Left lung (tissue), 10 donors: ENCODE measurements around the gene SRA1. TPM values are rescaled to one million over a fixed set of nuclear protein-coding genes. Genes with fewer than 3 reads are reported as not detected.

Experiments used
- ATAC-seq: fragments of 200-7000 bp; cut with Tn5 transposase; one replicate; pipeline ENCODE4 v1.9.1; 2020; ENCODE audit warnings: moderate library complexity
- DNase-seq, 4 donors: peaks; one replicate each; pipeline ENCODE4 v3.0.0-alpha.2; 2013 to 2020
- H3K27ac ChIP-seq, 2 donors: fragments of 200-600 bp; sonication (generic) in 1 of 2; one replicate each; pipeline versions ENCODE4 v1.5.0 to v1.8.0; 2020 to 2021
- H3K27me3 ChIP-seq, 2 donors: fragments of 200-600 bp; sonication (generic) in 1 of 2; one replicate each; pipeline versions ENCODE4 v1.5.0 to v1.8.0; 2020 to 2021
- H3K36me3 ChIP-seq, 2 donors: fragments of 200-600 bp; sonication (generic) in 1 of 2; one replicate each; pipeline versions ENCODE4 v1.5.0 to v1.8.0; 2020 to 2021
- H3K4me1 ChIP-seq, 2 donors: fragments of 200-600 bp; one replicate each; pipeline ENCODE4 v1.8.0; 2021
- H3K4me3 ChIP-seq, 2 donors: fragments of 200-600 bp; sonication (generic) in 1 of 2; one replicate each; pipeline versions ENCODE4 v1.5.0 to v1.8.0; 2020 to 2021; ENCODE audit warnings: mild to moderate bottlenecking in 1 of 2
- H3K9me3 ChIP-seq, 2 donors: fragments of 200-600 bp; sonication (generic) in 1 of 2; one replicate each; pipeline versions ENCODE4 v1.5.0 to v1.8.0; 2020 to 2021
- intact Hi-C, 2 donors: fragments of 100-400 bp; cut with DNase I; formaldehyde crosslinking; loops; one replicate each; pipeline versions ENCODE4 v1.11.2 to v1.14.2; 2022
- polyA plus RNA-seq, 6 donors: library from polyadenylated mRNA; unstranded; fragments of 120-200 nt; gene quantifications; one replicate each; pipeline ENCODE4 v1.2.1, GENCODE V29; 2013; ENCODE audit not compliant: insufficient read length in 6 of 6
- total RNA-seq, 2 donors: library from RNA; stranded (reverse); fragmentation: NEBNext Ultra II Directional; extraction: Animal tissue kit (Norgen Biotek cat#: 25700); gene quantifications; one replicate each; pipeline ENCODE4 v1.2.1, GENCODE V29; 2021
- TF ChIP-seq, protein P1 (sequence below), 2 donors: fragments of 200-600 bp; sonication (generic) in 1 of 2; IDR thresholded peaks; one replicate each; pipeline versions ENCODE4 v1.5.0 to v1.8.0; 2021; ENCODE audit warnings: antibody characterized with exemption in 2 of 2
- donor health status: DM: no; HTN: yes; CAD: no.
- donor health status: DM: no; HTN: no; CAD: no.

SRA1 gene
- total and polyA plus RNA-seq, 8 donors: 20.2 to 36.2 (median 23.6) TPM

DNA sequence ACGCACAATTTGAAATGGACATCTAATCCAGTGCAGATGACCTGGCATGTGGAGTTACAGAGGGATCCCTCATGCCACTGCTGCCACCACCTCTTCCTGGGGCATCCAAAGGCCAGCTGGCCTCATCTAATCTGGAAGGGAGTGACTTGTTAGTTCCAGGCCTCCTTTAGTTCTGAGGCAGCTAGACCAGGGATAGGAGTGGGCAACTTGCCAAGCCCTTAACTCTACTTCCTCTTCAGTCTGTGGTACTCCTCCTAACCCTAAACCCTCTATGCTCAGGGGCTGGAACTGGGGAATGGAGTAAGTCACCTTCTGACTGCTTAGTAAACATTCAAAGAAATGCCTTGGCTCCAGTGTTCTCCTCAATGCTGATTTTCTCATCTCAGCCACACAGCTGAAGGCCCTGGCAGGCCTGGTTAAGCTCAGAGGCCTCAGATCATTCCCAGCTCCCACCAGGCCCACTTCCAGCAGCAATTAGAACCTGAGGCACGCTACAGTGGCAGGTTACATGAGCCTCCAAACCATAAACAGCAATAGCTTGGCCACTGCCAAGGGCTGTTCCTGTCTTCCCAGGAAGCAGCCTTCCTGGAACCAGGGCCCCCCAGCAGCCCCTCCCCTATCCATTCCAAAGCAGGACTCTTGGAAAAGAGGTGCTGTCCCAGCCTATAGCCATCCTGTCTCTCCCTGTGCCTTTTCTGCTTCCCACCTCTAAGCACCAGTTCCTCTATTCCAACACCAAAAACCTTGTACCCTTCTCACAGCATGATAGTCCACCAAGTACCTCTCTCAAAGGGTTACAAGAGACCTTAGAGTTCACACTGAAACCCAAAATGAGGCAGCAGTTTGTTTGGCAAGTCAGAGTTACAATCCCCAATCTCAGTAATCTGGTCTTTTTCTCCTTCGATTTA, 7.8 kb downstream of the SRA1 start:
- H3K4me3 ChIP-seq: no peak overlapping the region
- H3K27me3 ChIP-seq: no peaks in the 10 kb centered on the region
- ATAC-seq (peak; percentile 21), DNase-seq (peak in 1 of 4 donors; percentile 70)
- no peaks in the 10 kb centered on the region for H3K9me3 ChIP-seq
- TF ChIP-seq, protein P1, sequence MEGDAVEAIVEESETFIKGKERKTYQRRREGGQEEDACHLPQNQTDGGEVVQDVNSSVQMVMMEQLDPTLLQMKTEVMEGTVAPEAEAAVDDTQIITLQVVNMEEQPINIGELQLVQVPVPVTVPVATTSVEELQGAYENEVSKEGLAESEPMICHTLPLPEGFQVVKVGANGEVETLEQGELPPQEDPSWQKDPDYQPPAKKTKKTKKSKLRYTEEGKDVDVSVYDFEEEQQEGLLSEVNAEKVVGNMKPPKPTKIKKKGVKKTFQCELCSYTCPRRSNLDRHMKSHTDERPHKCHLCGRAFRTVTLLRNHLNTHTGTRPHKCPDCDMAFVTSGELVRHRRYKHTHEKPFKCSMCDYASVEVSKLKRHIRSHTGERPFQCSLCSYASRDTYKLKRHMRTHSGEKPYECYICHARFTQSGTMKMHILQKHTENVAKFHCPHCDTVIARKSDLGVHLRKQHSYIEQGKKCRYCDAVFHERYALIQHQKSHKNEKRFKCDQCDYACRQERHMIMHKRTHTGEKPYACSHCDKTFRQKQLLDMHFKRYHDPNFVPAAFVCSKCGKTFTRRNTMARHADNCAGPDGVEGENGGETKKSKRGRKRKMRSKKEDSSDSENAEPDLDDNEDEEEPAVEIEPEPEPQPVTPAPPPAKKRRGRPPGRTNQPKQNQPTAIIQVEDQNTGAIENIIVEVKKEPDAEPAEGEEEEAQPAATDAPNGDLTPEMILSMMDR (IDR thresholded peaks at IDR 0.05): no peak
- peaks cover 0 to 56% of the 10 kb centered on the region in 2 donors for H3K36me3 ChIP-seq
- peaks cover 31 to 65% of the 10 kb centered on the region in 2 donors for H3K4me1 ChIP-seq
- intact Hi-C loops: no loop called here
- H3K27ac ChIP-seq: peak overlapping the region; percentile 93 to 95

DNA sequence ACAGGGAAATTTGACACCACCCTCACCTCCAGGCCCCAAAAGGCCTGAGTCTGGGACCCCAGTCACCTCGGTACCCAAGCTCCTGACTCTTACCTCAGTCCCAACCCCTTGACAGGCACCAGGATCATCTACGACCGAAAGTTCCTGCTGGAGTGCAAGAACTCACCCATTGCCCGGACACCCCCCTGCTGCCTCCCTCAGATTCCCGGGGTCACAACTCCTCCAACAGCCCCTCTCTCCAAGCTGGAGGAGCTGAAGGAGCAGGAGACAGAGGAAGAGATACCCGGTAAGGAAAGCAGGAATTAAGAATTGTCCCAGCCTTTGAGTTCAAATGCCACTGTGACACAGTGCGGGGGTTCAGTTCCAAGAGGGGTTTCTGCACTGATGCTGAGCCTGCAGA, 8.5 kb downstream of the SRA1 start:
- Histone ChIP-seq H3K27me3 (no peaks in the 10 kb centered on the region), H3K27ac (peak overlapping the region; percentile 93 to 95), H3K4me1 (peaks cover 31 to 58% of the 10 kb centered on the region in 2 donors), H3K4me3 (no peak overlapping the region), H3K36me3 (peaks cover 0 to 63% of the 10 kb centered on the region in 2 donors), H3K9me3 (no peaks in the 10 kb centered on the region)
- intact Hi-C loops: no loop called here
- no peak for DNase-seq
- ATAC-seq: no peak
- TF ChIP-seq, protein P1 (IDR thresholded peaks at IDR 0.05): no peak

DNA sequence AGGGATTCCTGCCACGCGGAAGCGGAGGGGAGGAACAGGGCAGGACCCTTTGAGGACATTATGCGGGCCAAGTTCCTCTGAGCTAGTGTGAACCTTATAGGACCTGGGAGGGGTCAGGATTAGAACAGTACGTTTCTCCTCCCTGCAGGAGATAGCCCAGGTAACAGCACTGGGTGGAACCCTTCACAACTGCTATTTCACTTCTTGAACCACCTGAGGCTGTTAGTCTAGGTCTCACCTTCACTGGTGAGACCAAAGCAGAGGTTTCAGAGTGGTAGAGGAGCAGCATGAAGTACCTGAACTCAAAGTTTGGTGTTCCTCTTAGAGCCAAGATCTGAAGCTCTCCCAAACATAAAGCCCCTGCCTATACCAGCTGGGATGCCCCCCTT, 9.0 kb downstream of the SRA1 start:
- Histone ChIP-seq H3K27me3 (no peaks in the 10 kb centered on the region), H3K36me3 (peaks cover 0 to 65% of the 10 kb centered on the region in 2 donors)
- peak; percentile 58 for ATAC-seq

DNA sequence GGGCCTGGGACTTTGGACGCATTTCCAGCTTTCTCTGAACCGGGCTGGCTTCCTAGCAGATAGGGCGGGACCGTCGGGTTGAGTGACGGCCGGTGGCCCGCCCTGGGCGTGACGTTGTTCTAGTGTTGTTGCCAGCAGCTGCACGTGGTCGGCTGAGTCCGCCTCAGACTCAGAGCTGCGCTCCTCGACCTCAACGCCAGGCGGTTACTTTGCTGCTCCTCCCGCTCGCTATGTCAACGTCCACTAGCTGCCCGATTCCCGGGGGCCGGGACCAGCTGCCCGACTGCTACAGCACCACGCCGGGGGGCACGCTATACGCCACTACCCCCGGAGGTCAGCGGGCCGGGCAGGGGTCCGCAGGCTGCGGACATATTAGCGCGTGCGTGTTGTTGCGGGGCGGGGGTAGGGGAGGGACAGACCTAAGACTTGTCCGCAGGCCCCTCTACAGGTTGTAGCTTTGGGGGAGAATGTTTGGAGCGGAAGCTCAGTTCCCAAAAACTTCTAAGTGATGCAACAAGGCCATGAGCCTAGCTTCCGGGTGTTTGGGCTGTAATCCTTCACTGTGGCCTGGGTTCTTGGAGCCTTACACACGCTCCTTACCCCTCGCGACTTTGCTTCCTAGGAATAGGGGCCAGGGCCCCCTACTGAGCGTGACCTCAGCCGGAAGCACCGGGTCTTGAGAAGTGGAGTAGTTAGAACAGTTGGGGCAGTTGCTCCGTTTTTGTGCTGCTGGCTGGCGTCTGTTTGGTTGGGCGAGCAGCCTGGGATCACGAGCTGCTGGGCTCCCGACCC, 9.6 kb downstream of the SRA1 start, which contains the start of gene EIF4EBP3:
EIF4EBP3 (plus strand) TSS at position 155 of the 792 bp plus-strand sequence; CDS start at position 231, 76 bp downstream.
- H3K27ac ChIP-seq: peak within 1 kb of the TSS; percentile 93 to 95
- DNase-seq (peak; percentile 97 to 98 (median 98)), ATAC-seq (peak; percentile 96)
- no peaks in the 10 kb centered on the region for H3K27me3 ChIP-seq
- TF ChIP-seq, protein P1 (IDR thresholded peaks at IDR 0.05): peak; percentile 40 to 82
- intact Hi-C loops: no loop called here
- H3K36me3 ChIP-seq: peaks cover 0 to 67% of the 10 kb centered on the region in 2 donors
- H3K9me3 ChIP-seq: no peaks in the 10 kb centered on the region
- peak within 1 kb of the TSS; percentile 36 to 47 for H3K4me3 ChIP-seq
- peaks cover 31 to 47% of the 10 kb centered on the region in 2 donors for H3K4me1 ChIP-seq

More for the DNA sequence above, 9.0 kb downstream of the SRA1 start:
- peak overlapping the region; percentile 36 to 47 for H3K4me3 ChIP-seq
- H3K4me1 ChIP-seq: peaks cover 31 to 53% of the 10 kb centered on the region in 2 donors
- H3K9me3 ChIP-seq: no peaks in the 10 kb centered on the region
- TF ChIP-seq, protein P1 (IDR thresholded peaks at IDR 0.05): no peak
- no peak for DNase-seq
- peak overlapping the region; percentile 93 to 95 for H3K27ac ChIP-seq
- intact Hi-C loops: no loop called here
